ENCODE data around the gene IFI6.

GRCh38 chr1:27635396-27636142 lies 36.4 kb downstream of the IFI6 start:
- TF ChIP-seq REST (IDR thresholded peaks at IDR 0.05; ENCODE audit: low read depth) (no peak), YY1 (IDR thresholded peaks at IDR 0.05; ENCODE audit: low read depth) (no peak), EP300 (IDR thresholded peaks at IDR 0.05; ENCODE audit: borderline replicate concordance) (no peak), FOXM1 (IDR thresholded peaks at IDR 0.05; ENCODE audit: borderline replicate concordance, low read depth) (no peak), EGR1 (IDR thresholded peaks at IDR 0.05) (no peak), CEBPB (IDR thresholded peaks at IDR 0.05) (no peak), TAF1 (IDR thresholded peaks at IDR 0.05; ENCODE audit: low read depth) (no peak), TCF12 (IDR thresholded peaks at IDR 0.05; ENCODE audit: low read depth) (no peak), CREB1 (IDR thresholded peaks at IDR 0.05; ENCODE audit: low read depth) (no peak), ZBTB7A (IDR thresholded peaks at IDR 0.05; ENCODE audit: low read depth) (no peak), TEAD4 (IDR thresholded peaks at IDR 0.05) (no peak)
- TF ChIP-seq, protein P1, sequence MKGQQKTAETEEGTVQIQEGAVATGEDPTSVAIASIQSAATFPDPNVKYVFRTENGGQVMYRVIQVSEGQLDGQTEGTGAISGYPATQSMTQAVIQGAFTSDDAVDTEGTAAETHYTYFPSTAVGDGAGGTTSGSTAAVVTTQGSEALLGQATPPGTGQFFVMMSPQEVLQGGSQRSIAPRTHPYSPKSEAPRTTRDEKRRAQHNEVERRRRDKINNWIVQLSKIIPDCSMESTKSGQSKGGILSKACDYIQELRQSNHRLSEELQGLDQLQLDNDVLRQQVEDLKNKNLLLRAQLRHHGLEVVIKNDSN (IDR thresholded peaks at IDR 0.05), result no peak
- TF ChIP-seq, protein P2, sequence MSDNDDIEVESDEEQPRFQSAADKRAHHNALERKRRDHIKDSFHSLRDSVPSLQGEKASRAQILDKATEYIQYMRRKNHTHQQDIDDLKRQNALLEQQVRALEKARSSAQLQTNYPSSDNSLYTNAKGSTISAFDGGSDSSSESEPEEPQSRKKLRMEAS (IDR thresholded peaks at IDR 0.05), result no peak
